ENCODE results near the gene CCDC177.

Gene CCDC177

GRCh38 chr14:69530095-69530494 is 44.6 kb downstream of the CCDC177 start:
- no peaks in the 10 kb centered on the region for H3K36me3 ChIP-seq (ENCODE audit: insufficient read depth, low read length)
- ATAC-seq (ENCODE audit: insufficient read depth, low read depth) = no peak

GRCh38 chr14:69529563-69529962 is 45.1 kb downstream of the CCDC177 start:
- Histone ChIP-seq H3K27me3 (ENCODE audit: insufficient read depth, low read length, poor library complexity) (peaks cover 6% of the 10 kb centered on the region), H3K9ac (ENCODE audit: low read depth, low read length) (no peak overlapping the region), H3K9me3 (ENCODE audit: insufficient read depth, low read length, severe bottlenecking) (no peaks in the 10 kb centered on the region), H2AFZ (ENCODE audit: low read depth, low read length) (no peak overlapping the region), H3K36me3 (ENCODE audit: insufficient read depth, low read length) (no peaks in the 10 kb centered on the region), H3K27ac (ENCODE audit: low read length) (no peak overlapping the region), H3K4me3 (ENCODE audit: low read depth in 1 of 2, low read length in 2 of 2) (no peak overlapping the region), H4K20me1 (ENCODE audit: insufficient read depth, low read length) (no peaks in the 10 kb centered on the region), H3K4me2 (ENCODE audit: insufficient read depth, low read length) (no peak overlapping the region), H3K4me1 (ENCODE audit: insufficient read depth, low read length) (no peaks in the 10 kb centered on the region), H3K79me2 (ENCODE audit: insufficient read depth, low read length) (no peaks in the 10 kb centered on the region)
- DNase-seq = no peak
- no peak for ATAC-seq (ENCODE audit: insufficient read depth, low read depth)
- TF ChIP-seq CTCF (IDR thresholded peaks at IDR 0.05; ENCODE audit: borderline replicate concordance, extremely low read depth, low read length, poor library complexity, severe bottlenecking) = no peak
- no peak for TF ChIP-seq EZH2 (IDR thresholded peaks at IDR 0.05; ENCODE audit: borderline replicate concordance, low read depth, low read length, severe bottlenecking)

More at GRCh38 chr14:69530095-69530494, 44.6 kb downstream of the CCDC177 start:
- H2AFZ ChIP-seq (ENCODE audit: low read depth, low read length) = no peak overlapping the region
- H3K9ac ChIP-seq (ENCODE audit: low read depth, low read length) = no peak overlapping the region
- TF ChIP-seq EZH2 (IDR thresholded peaks at IDR 0.05; ENCODE audit: borderline replicate concordance, low read depth, low read length, severe bottlenecking) = no peak
- no peak for TF ChIP-seq CTCF (IDR thresholded peaks at IDR 0.05; ENCODE audit: borderline replicate concordance, extremely low read depth, low read length, poor library complexity, severe bottlenecking)
- no peak overlapping the region for H3K4me3 ChIP-seq (ENCODE audit: low read depth in 1 of 2, low read length in 2 of 2)
- H3K27ac ChIP-seq (ENCODE audit: low read length) = no peak overlapping the region
- no peaks in the 10 kb centered on the region for H4K20me1 ChIP-seq (ENCODE audit: insufficient read depth, low read length)
- H3K9me3 ChIP-seq (ENCODE audit: insufficient read depth, low read length, severe bottlenecking) = no peaks in the 10 kb centered on the region
- no peak overlapping the region for H3K4me2 ChIP-seq (ENCODE audit: insufficient read depth, low read length)
- H3K27me3 ChIP-seq (ENCODE audit: insufficient read depth, low read length, poor library complexity) = peaks cover 6% of the 10 kb centered on the region
- DNase-seq = no peak
- no peaks in the 10 kb centered on the region for H3K79me2 ChIP-seq (ENCODE audit: insufficient read depth, low read length)
- H3K4me1 ChIP-seq (ENCODE audit: insufficient read depth, low read length) = no peaks in the 10 kb centered on the region

GRCh38 chr14:69528930-69529329 is 45.7 kb downstream of the CCDC177 start:
- no peak for DNase-seq
- TF ChIP-seq CTCF (IDR thresholded peaks at IDR 0.05; ENCODE audit: borderline replicate concordance, extremely low read depth, low read length, poor library complexity, severe bottlenecking) (no peak), EZH2 (IDR thresholded peaks at IDR 0.05; ENCODE audit: borderline replicate concordance, low read depth, low read length, severe bottlenecking) (no peak)
- H3K27ac ChIP-seq (ENCODE audit: low read length) = no peak overlapping the region
- no peaks in the 10 kb centered on the region for H3K36me3 ChIP-seq (ENCODE audit: insufficient read depth, low read length)
- no peak overlapping the region for H2AFZ ChIP-seq (ENCODE audit: low read depth, low read length)
- ATAC-seq (ENCODE audit: insufficient read depth, low read depth) = no peak
- H4K20me1 ChIP-seq (ENCODE audit: insufficient read depth, low read length) = no peaks in the 10 kb centered on the region
- H3K9me3 ChIP-seq (ENCODE audit: insufficient read depth, low read length, severe bottlenecking) = no peaks in the 10 kb centered on the region
- H3K79me2 ChIP-seq (ENCODE audit: insufficient read depth, low read length) = no peaks in the 10 kb centered on the region
- H3K4me1 ChIP-seq (ENCODE audit: insufficient read depth, low read length) = no peaks in the 10 kb centered on the region
- H3K27me3 ChIP-seq (ENCODE audit: insufficient read depth, low read length, poor library complexity) = peaks cover 6% of the 10 kb centered on the region
- H3K9ac ChIP-seq (ENCODE audit: low read depth, low read length) = no peak overlapping the region
- H3K4me3 ChIP-seq (ENCODE audit: low read depth in 1 of 2, low read length in 2 of 2) = no peak overlapping the region
- H3K4me2 ChIP-seq (ENCODE audit: insufficient read depth, low read length) = no peak overlapping the region

GRCh38 chr14:69528143-69528542 is 46.5 kb downstream of the CCDC177 start:
- Histone ChIP-seq H3K79me2 (ENCODE audit: insufficient read depth, low read length) (no peaks in the 10 kb centered on the region), H3K4me3 (ENCODE audit: low read depth in 1 of 2, low read length in 2 of 2) (no peak overlapping the region), H3K4me2 (ENCODE audit: insufficient read depth, low read length) (no peak overlapping the region), H3K4me1 (ENCODE audit: insufficient read depth, low read length) (no peaks in the 10 kb centered on the region), H2AFZ (ENCODE audit: low read depth, low read length) (no peak overlapping the region), H3K9ac (ENCODE audit: low read depth, low read length) (no peak overlapping the region), H3K9me3 (ENCODE audit: insufficient read depth, low read length, severe bottlenecking) (no peaks in the 10 kb centered on the region), H3K27ac (ENCODE audit: low read length) (no peak overlapping the region), H3K36me3 (ENCODE audit: insufficient read depth, low read length) (no peaks in the 10 kb centered on the region), H4K20me1 (ENCODE audit: insufficient read depth, low read length) (no peaks in the 10 kb centered on the region), H3K27me3 (ENCODE audit: insufficient read depth, low read length, poor library complexity) (peaks cover 6% of the 10 kb centered on the region)
- ATAC-seq (ENCODE audit: insufficient read depth, low read depth) = no peak
- no peak for TF ChIP-seq CTCF (IDR thresholded peaks at IDR 0.05; ENCODE audit: borderline replicate concordance, extremely low read depth, low read length, poor library complexity, severe bottlenecking)
- TF ChIP-seq EZH2 (IDR thresholded peaks at IDR 0.05; ENCODE audit: borderline replicate concordance, low read depth, low read length, severe bottlenecking) = no peak
- DNase-seq = no peak
